ENCODE data around the gene GK2.

DNA sequence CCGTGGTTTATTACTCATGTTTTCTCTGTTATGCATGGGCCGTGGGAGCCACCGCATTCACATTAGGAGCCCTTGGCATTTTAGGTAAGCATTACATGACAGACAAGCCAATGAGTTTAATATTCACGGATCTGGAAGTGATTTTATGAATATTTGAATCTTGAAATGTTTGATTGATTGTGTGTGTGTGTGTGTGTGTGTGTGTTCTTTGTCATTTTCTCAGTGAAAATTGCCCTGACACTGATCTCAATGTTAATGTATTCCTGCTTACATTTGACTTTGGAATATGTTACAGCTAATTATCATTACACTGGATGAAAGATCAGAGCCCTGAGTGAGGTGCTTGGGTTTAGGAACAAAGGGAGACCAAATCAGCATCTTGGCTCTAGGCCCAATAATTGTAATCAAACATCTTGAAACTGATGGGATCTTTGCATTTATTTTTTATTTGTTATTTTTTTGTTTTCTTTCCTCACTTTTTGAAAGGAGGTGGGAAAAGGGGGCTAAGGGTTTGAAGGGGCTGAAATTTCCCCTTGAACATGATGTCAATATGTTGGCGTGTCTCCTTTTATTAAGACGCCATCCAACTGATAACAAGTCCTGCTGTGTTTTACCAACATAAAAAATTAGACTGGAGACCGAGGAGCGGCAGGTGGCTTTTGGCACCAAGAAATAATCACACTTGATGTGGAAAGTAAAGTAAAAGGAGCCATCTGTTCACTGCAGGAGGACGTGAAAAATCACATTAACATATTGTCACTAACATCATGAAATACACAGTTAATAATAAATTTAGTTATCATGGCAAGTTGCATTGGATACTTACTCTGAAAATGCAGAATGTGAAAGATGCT, 5.2 kb upstream of the GK2 start:
- TF ChIP-seq, protein P1, sequence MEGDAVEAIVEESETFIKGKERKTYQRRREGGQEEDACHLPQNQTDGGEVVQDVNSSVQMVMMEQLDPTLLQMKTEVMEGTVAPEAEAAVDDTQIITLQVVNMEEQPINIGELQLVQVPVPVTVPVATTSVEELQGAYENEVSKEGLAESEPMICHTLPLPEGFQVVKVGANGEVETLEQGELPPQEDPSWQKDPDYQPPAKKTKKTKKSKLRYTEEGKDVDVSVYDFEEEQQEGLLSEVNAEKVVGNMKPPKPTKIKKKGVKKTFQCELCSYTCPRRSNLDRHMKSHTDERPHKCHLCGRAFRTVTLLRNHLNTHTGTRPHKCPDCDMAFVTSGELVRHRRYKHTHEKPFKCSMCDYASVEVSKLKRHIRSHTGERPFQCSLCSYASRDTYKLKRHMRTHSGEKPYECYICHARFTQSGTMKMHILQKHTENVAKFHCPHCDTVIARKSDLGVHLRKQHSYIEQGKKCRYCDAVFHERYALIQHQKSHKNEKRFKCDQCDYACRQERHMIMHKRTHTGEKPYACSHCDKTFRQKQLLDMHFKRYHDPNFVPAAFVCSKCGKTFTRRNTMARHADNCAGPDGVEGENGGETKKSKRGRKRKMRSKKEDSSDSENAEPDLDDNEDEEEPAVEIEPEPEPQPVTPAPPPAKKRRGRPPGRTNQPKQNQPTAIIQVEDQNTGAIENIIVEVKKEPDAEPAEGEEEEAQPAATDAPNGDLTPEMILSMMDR (IDR thresholded peaks at IDR 0.05; ENCODE audit: insufficient read depth, low read length, poor library complexity, severe bottlenecking) = no peak
- TF ChIP-seq EZH2phosphoT487 (conservative IDR thresholded peaks at IDR 0.05; ENCODE audit: low read length) = no peak
